Neural progenitor cell (in vitro differentiated cells): ENCODE measurements around the gene SLC5A4. TPM values are rescaled to one million over a fixed set of nuclear protein-coding genes. Genes with fewer than 3 reads are reported as not detected.
A peak's percentile ranks its signal among the peaks of the same experiment; 100 is the strongest.
"Not testable (repeated sequence)": the region's sequence is repeated elsewhere in the genome, so short reads cannot be mapped to it uniquely, and the experiment has no call there.

ENCODE experiments used
- DNase-seq: peaks from one replicate; pipeline ENCODE4 v3.0.0-alpha.2; 2016; ENCODE audit warnings: low spot score
- H2AFZ ChIP-seq: fragments of 200-600 bp; sonication (generic); replicated peaks from 2 replicates; pipeline ENCODE4 v1.6.1; 2016; ENCODE audit warnings: antibody characterized with exemption
- H3F3A ChIP-seq: fragments of 200-600 bp; sonication (generic); 2 replicates; pipeline ENCODE4 v1.6.1; 2016; ENCODE audit warnings: antibody characterized with exemption, low read depth
- H3K27ac ChIP-seq: fragments of 200-600 bp; sonication (generic); 2 replicates; pipeline ENCODE4 v1.5.1; 2016; ENCODE audit warnings: mild to moderate bottlenecking
- H3K27me3 ChIP-seq: fragments of 200-600 bp; sonication (generic); 2 replicates; pipeline ENCODE4 v1.6.1; 2016; ENCODE audit warnings: mild to moderate bottlenecking, moderate library complexity
- H3K36me3 ChIP-seq: fragments of 200-600 bp; sonication (generic); 2 replicates; pipeline ENCODE4 v1.5.1; 2016
- H3K4me1 ChIP-seq: fragments of 200-600 bp; sonication (generic); 2 replicates; pipeline ENCODE4 v1.6.1; 2016; ENCODE audit warnings: mixed run types
- H3K4me2 ChIP-seq: fragments of 200-600 bp; sonication (generic); 2 replicates; pipeline ENCODE4 v1.6.1; 2016
- H3K4me3 ChIP-seq: fragments of 200-600 bp; sonication (generic); 2 replicates; pipeline ENCODE4 v1.5.1; 2016
- H3K79me2 ChIP-seq: fragments of 200-600 bp; sonication (generic); 2 replicates; pipeline ENCODE4 v1.6.1; 2016; ENCODE audit warnings: low read depth
- H3K9ac ChIP-seq: fragments of 200-600 bp; sonication (generic); 2 replicates; pipeline ENCODE4 v1.6.1; 2016
- H3K9me3 ChIP-seq: fragments of 200-600 bp; sonication (generic); 2 replicates; pipeline ENCODE4 v1.5.1; 2016; ENCODE audit warnings: low read depth
- H4K20me1 ChIP-seq: fragments of 200-600 bp; sonication (generic); 2 replicates; pipeline ENCODE4 v1.6.1; 2016; ENCODE audit warnings: low read depth
- H3K27ac Mint-ChIP-seq: 3 replicates; pipeline ENCODE4 v1.8.0; 2021; ENCODE audit warnings: mixed read lengths
- H3K27me3 Mint-ChIP-seq: 2 replicates; pipeline ENCODE4 v1.8.0; 2022; ENCODE audit warnings: low read depth, mild to moderate bottlenecking, inconsistent platforms, moderate library complexity, mixed read lengths; ENCODE audit not compliant: insufficient read depth
- H3K36me3 Mint-ChIP-seq: 3 replicates; pipeline ENCODE4 v1.8.0; 2021; ENCODE audit warnings: mixed read lengths
- H3K4me1 Mint-ChIP-seq: 3 replicates; pipeline ENCODE4 v1.8.0; 2021; ENCODE audit warnings: mixed read lengths
- H3K4me3 Mint-ChIP-seq: 3 replicates; pipeline ENCODE4 v1.8.0; 2021; ENCODE audit warnings: mild to moderate bottlenecking, moderate library complexity, mixed read lengths
- H3K9me3 Mint-ChIP-seq: 3 replicates; pipeline ENCODE4 v1.8.0; 2020; ENCODE audit warnings: mixed read lengths
- CTCF ChIP-seq: fragments of 200-600 bp; sonication (generic); IDR thresholded peaks from 2 replicates; pipeline ENCODE4 v1.5.1; 2017; ENCODE audit warnings: antibody characterized with exemption, mild to moderate bottlenecking
- EZH2 ChIP-seq: fragments of 200-600 bp; sonication (generic); IDR thresholded peaks from 2 replicates; pipeline ENCODE4 v1.6.1; 2017; ENCODE audit warnings: antibody characterized with exemption, mild to moderate bottlenecking, moderate library complexity
- EZH2phosphoT487 ChIP-seq: fragments of 200-600 bp; sonication (generic); IDR thresholded peaks from 2 replicates; pipeline ENCODE4 v1.6.1; 2017; ENCODE audit warnings: antibody characterized with exemption
- total RNA-seq: library from RNA; depleted of rRNA; stranded (reverse); fragments of >200 nt; gene quantifications from 2 replicates; pipeline ENCODE4 v1.2.3, GENCODE V29; 2015; ENCODE audit warnings: low replicate concordance

SLC5A4 gene
- total RNA-seq, 1 donor from 2014 or later, result 0.06 TPM

DNA sequence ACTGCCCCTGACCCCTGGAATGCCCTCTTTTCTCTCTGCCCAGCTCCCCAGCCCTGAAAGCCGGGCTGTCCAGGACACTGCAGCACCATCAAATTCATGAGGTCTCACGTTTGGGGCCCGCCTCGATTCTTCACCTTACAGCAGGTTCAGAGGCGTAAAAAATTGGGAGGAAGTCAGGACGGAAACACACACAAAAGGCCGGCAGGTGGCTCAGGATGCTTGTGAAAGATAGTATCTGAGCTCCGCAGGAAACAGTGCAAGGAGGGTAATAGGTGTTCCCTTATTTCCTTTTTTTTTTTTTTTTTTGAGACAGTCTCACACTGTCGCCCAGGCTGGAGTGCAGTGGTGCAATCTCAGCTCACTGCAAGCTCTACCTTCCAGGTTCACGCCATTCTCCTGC, 54.4 kb downstream of the SLC5A4 start:
- TF ChIP-seq CTCF (no peak), EZH2phosphoT487 (no peak), EZH2 (no peak)
- peaks cover 68% of the 10 kb centered on the region for H3K27me3 ChIP-seq
- H4K20me1 ChIP-seq, result no peaks in the 10 kb centered on the region
- H2AFZ ChIP-seq, result no peak overlapping the region
- no peak overlapping the region for H3K27ac ChIP-seq
- H3K4me1 ChIP-seq, result peaks cover 6% of the 10 kb centered on the region
- Mint-ChIP-seq H3K4me1 (peaks cover 13% of the 10 kb centered on the region), H3K4me3 (no peak overlapping the region), H3K27me3 (peaks cover 19% of the 10 kb centered on the region), H3K36me3 (no peaks in the 10 kb centered on the region), H3K27ac (peak overlapping the region; percentile 94), H3K9me3 (no peaks in the 10 kb centered on the region)
- no peak overlapping the region for H3K9ac ChIP-seq
- DNase-seq, result no peak
- H3K4me3 ChIP-seq, result no peak overlapping the region
- no peak overlapping the region for H3K4me2 ChIP-seq
- H3F3A ChIP-seq, result peaks cover 7% of the 10 kb centered on the region
- no peaks in the 10 kb centered on the region for H3K36me3 ChIP-seq
- no peaks in the 10 kb centered on the region for H3K9me3 ChIP-seq
- H3K79me2 ChIP-seq, result no peaks in the 10 kb centered on the region

DNA sequence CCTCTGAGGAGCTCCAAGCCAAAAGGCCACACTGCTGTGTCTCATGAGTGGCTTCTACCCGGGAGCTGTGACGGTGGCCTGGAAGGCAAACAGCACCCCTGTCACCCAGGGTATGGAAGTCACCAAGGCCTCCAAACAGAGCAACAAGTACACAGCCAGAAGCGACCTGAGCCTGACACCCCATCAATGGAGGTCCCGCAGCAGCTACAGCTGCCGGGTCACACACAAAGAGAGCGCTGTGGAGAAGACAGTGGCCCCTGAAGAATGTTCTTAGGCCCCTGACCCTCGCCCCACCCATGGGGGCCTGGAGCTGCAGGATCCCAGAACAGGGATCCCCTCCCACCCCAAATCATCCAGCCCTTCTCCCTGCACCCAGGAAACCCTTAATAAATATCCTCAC, 55.2 kb downstream of the SLC5A4 start:
- H3K4me3 ChIP-seq, result no peak overlapping the region
- no peaks in the 10 kb centered on the region for H3K79me2 ChIP-seq
- H3K9ac ChIP-seq, result no peak overlapping the region
- H3K4me2 ChIP-seq, result no peak overlapping the region
- peaks cover 7% of the 10 kb centered on the region for H3F3A ChIP-seq
- Mint-ChIP-seq H3K4me3 (no peak overlapping the region), H3K27me3 (peaks cover 18% of the 10 kb centered on the region), H3K36me3 (no peaks in the 10 kb centered on the region), H3K4me1 (peaks cover 9% of the 10 kb centered on the region), H3K9me3 (no peaks in the 10 kb centered on the region), H3K27ac (no peak overlapping the region)
- H2AFZ ChIP-seq, result no peak overlapping the region
- peaks cover 6% of the 10 kb centered on the region for H3K4me1 ChIP-seq
- no peaks in the 10 kb centered on the region for H4K20me1 ChIP-seq
- no peak overlapping the region for H3K27ac ChIP-seq
- H3K36me3 ChIP-seq, result no peaks in the 10 kb centered on the region
- H3K27me3 ChIP-seq, result peaks cover 67% of the 10 kb centered on the region
- H3K9me3 ChIP-seq, result no peaks in the 10 kb centered on the region
- no peak for DNase-seq
- TF ChIP-seq EZH2 (no peak), EZH2phosphoT487 (no peak), CTCF (no peak)

GRCh38 chr22:32199341-32199740, 55.8 kb downstream of the SLC5A4 start:
- no peak overlapping the region for H3K4me3 Mint-ChIP-seq

GRCh38 chr22:32197553-32198226, 57.5 kb downstream of the SLC5A4 start:
- not testable (repeated sequence) for DNase-seq, H3K27ac ChIP-seq, H3K9ac ChIP-seq, H2AFZ ChIP-seq, H4K20me1 ChIP-seq, H3K4me2 ChIP-seq, H3K36me3 ChIP-seq, H3K79me2 ChIP-seq, H3K4me3 Mint-ChIP-seq, H3K4me1 ChIP-seq, H3K27ac Mint-ChIP-seq, H3K36me3 Mint-ChIP-seq, H3K9me3 Mint-ChIP-seq, H3K9me3 ChIP-seq, H3K4me3 ChIP-seq, H3F3A ChIP-seq, H3K4me1 Mint-ChIP-seq
- H3K27me3 Mint-ChIP-seq, result peaks cover 10% of the 10 kb centered on the region
- peaks cover 47% of the 10 kb centered on the region for H3K27me3 ChIP-seq

More at GRCh38 chr22:32199341-32199740, 55.8 kb downstream of the SLC5A4 start:
- peaks cover 2% of the 10 kb centered on the region for H3K4me1 Mint-ChIP-seq
- peaks cover 12% of the 10 kb centered on the region for H3K27me3 Mint-ChIP-seq
- H3K27ac Mint-ChIP-seq, result no peak overlapping the region
- no peak overlapping the region for H2AFZ ChIP-seq
- no peaks in the 10 kb centered on the region for H3K79me2 ChIP-seq
- no peak for DNase-seq
- H3K4me2 ChIP-seq, result no peak overlapping the region
- H3K27me3 ChIP-seq, result peaks cover 61% of the 10 kb centered on the region
- no peaks in the 10 kb centered on the region for H4K20me1 ChIP-seq
- H3K4me1 ChIP-seq, result peaks cover 3% of the 10 kb centered on the region
- H3K36me3 Mint-ChIP-seq, result no peaks in the 10 kb centered on the region
- TF ChIP-seq EZH2phosphoT487, result no peak
- no peak for TF ChIP-seq CTCF
- no peak for TF ChIP-seq EZH2
- H3K4me3 ChIP-seq, result no peak overlapping the region
- no peak overlapping the region for H3K27ac ChIP-seq
- peaks cover 2% of the 10 kb centered on the region for H3F3A ChIP-seq
- no peak overlapping the region for H3K9ac ChIP-seq
- no peaks in the 10 kb centered on the region for H3K36me3 ChIP-seq
- H3K9me3 Mint-ChIP-seq, result no peaks in the 10 kb centered on the region
- H3K9me3 ChIP-seq, result no peaks in the 10 kb centered on the region

DNA sequence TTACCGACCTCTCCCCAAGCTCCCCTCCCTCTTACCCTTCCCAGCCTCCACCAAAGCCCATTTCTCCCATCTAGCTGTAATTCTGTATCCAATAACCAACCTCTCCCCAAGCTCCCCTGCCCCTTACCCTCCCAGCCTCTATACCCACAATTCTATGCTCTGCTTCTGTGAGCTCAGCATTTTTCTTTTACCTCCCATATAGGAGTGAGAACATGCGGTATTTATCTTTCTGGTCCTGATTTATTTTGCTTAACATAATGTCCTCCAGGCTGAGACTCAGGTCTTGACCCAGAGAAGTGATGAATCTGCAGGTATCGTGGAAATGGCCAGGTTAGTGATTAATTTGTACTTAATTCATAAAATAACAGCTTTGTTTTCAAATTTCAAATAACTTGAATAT, 59.2 kb downstream of the SLC5A4 start:
- H3K9ac ChIP-seq, H3K4me3 Mint-ChIP-seq, H3K79me2 ChIP-seq, H3K4me1 Mint-ChIP-seq, H3K4me2 ChIP-seq, H3K27ac ChIP-seq, H3K9me3 ChIP-seq, H3K36me3 ChIP-seq, H4K20me1 ChIP-seq, H3F3A ChIP-seq, H3K4me1 ChIP-seq, DNase-seq, H3K36me3 Mint-ChIP-seq, H2AFZ ChIP-seq, H3K9me3 Mint-ChIP-seq, H3K4me3 ChIP-seq, H3K27ac Mint-ChIP-seq: not testable (repeated sequence)
- H3K27me3 Mint-ChIP-seq, result peaks cover 10% of the 10 kb centered on the region
- H3K27me3 ChIP-seq, result peaks cover 50% of the 10 kb centered on the region

DNA sequence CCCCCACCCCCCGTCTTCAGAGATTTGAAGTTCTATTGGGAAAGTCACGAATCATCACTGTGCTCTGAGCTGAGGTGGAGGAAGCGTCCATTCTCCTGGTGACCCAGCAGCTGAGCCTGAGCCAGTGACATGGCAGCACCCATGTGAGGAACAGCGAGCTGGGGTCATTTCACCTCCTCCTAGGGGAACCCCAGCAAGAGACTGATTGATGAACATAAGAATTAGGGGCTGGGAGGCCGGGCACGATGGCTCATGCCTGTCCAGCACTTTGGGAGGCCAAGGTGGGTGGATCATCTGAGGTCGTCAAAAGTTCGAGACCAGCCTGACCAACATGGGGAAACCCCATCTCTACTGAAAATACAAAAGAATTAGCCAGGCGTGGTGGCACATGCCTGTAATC, 61.8 kb downstream of the SLC5A4 start:
- not testable (repeated sequence) for H3K4me1 Mint-ChIP-seq, H3K27ac ChIP-seq, H3K9me3 Mint-ChIP-seq, H3K4me3 ChIP-seq, H3K27ac Mint-ChIP-seq, H3F3A ChIP-seq, H3K27me3 Mint-ChIP-seq, DNase-seq, H3K9ac ChIP-seq, H3K4me1 ChIP-seq, H3K36me3 Mint-ChIP-seq, H3K9me3 ChIP-seq, H3K36me3 ChIP-seq, H3K79me2 ChIP-seq, H3K4me2 ChIP-seq, H4K20me1 ChIP-seq, H2AFZ ChIP-seq, H3K4me3 Mint-ChIP-seq
- H3K27me3 ChIP-seq, result peaks cover 73% of the 10 kb centered on the region
